Body of pancreas (tissue), 4 donors: ENCODE data around the gene ENO3.

Source experiments
- CTCF ChIP-seq, 7 experiments: fragments of 450-650 bp in 4 of 7; fragments of 200-600 bp in 3 of 7; sonication (generic) in 3 of 7; IDR thresholded peaks; one replicate each; pipeline ENCODE4 v1.5.1; 2016 to 2019; ENCODE audit warnings: antibody characterized with exemption in 7 of 7
- POLR2A ChIP-seq, 3 donors: fragments of 450-650 bp; IDR thresholded peaks; one replicate each; pipeline ENCODE4 v1.6.1; 2016; ENCODE audit warnings: antibody characterized with exemption in 3 of 3, mild to moderate bottlenecking in 2 of 3

GRCh38 chr17:4942760-4943508 is 8.0 kb upstream of the ENO3 start:
- no peak for TF ChIP-seq CTCF (IDR thresholded peaks at IDR 0.05)
- no peak for TF ChIP-seq POLR2A (IDR thresholded peaks at IDR 0.05)
